Measurements from ENCODE around the gene ARRB1.

The ARRB1 gene

DNA sequence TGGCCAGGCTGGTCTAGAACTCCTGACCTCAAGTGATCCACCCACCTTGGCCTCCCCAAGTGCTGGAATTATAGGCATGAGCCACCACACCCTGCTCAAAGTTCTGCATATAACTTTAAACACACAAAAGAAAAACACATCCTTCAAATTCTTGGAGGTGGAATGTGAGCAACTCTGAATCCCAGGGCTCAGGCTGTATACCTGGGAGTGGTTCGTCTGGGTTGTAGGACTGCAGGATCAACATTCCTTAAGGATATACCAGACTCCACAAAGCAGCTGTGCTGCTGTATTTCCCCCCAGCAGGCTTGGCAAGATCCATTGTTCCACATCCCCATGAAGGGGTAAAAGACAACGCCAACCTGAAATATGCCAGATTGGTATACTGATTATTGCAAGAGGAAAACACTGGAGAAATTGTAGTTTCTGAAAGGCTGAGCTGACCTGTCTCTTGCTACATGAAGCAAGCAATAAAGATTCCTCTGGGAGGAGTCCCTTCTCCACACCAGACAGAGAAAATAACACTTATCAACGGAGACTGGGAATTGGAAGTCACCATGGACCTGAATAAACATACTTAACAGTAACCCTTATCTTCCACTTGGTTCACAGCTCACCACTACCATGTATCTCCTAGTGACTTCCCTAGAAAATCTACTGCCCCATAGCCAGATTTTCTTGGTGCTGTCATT is 35.6 kb upstream of the ARRB1 start:
- Histone ChIP-seq H3K27me3 (ENCODE audit: insufficient read depth, low read length) (no peaks in the 10 kb centered on the region), H3K4me1 (ENCODE audit: insufficient read depth, low read length, severe bottlenecking) (no peaks in the 10 kb centered on the region), H3K4me3 (ENCODE audit: low read depth, low read length, poor library complexity, severe bottlenecking) (no peak overlapping the region), H3K9ac (ENCODE audit: low read length) (no peak overlapping the region), H2AFZ (ENCODE audit: low read length) (no peak overlapping the region), H3K9me3 (ENCODE audit: low read length) (no peaks in the 10 kb centered on the region), H3K79me2 (ENCODE audit: insufficient read depth, low read length) (no peaks in the 10 kb centered on the region), H3K27ac (ENCODE audit: low read depth, low read length, poor library complexity, severe bottlenecking) (no peak overlapping the region), H3K4me2 (ENCODE audit: low read length) (no peak overlapping the region), H3F3A (ENCODE audit: insufficient read depth, low read length) (no peaks in the 10 kb centered on the region), H4K20me1 (ENCODE audit: insufficient read depth, low read length) (no peaks in the 10 kb centered on the region), H3K36me3 (ENCODE audit: insufficient read depth, low read length) (no peaks in the 10 kb centered on the region), H3K9me2 (ENCODE audit: low read depth, low read length) (no peaks in the 10 kb centered on the region)
- no peak for TF ChIP-seq EZH2 (IDR thresholded peaks at IDR 0.05; ENCODE audit: borderline replicate concordance, low read length)
- TF ChIP-seq CTCF (IDR thresholded peaks at IDR 0.05; ENCODE audit: low read length), result no peak

GRCh38 chr11:75384438-75385080 is 33.1 kb upstream of the ARRB1 start:
- H3K79me2 ChIP-seq (ENCODE audit: insufficient read depth, low read length), result no peaks in the 10 kb centered on the region
- H3K9me3 ChIP-seq (ENCODE audit: low read length), result no peaks in the 10 kb centered on the region
- H3K27ac ChIP-seq (ENCODE audit: low read depth, low read length, poor library complexity, severe bottlenecking), result no peak overlapping the region
- H3K4me2 ChIP-seq (ENCODE audit: low read length), result no peak overlapping the region
- no peaks in the 10 kb centered on the region for H3K36me3 ChIP-seq (ENCODE audit: insufficient read depth, low read length)
- TF ChIP-seq CTCF (IDR thresholded peaks at IDR 0.05; ENCODE audit: low read length) (peak; percentile 97), EZH2 (IDR thresholded peaks at IDR 0.05; ENCODE audit: borderline replicate concordance, low read length) (no peak)
- no peaks in the 10 kb centered on the region for H4K20me1 ChIP-seq (ENCODE audit: insufficient read depth, low read length)
- no peak overlapping the region for H3K9ac ChIP-seq (ENCODE audit: low read length)
- H3K4me3 ChIP-seq (ENCODE audit: low read depth, low read length, poor library complexity, severe bottlenecking), result no peak overlapping the region
- no peaks in the 10 kb centered on the region for H3K9me2 ChIP-seq (ENCODE audit: low read depth, low read length)
- no peaks in the 10 kb centered on the region for H3F3A ChIP-seq (ENCODE audit: insufficient read depth, low read length)
- no peak overlapping the region for H2AFZ ChIP-seq (ENCODE audit: low read length)
- H3K4me1 ChIP-seq (ENCODE audit: insufficient read depth, low read length, severe bottlenecking), result no peaks in the 10 kb centered on the region
- H3K27me3 ChIP-seq (ENCODE audit: insufficient read depth, low read length), result no peaks in the 10 kb centered on the region

DNA sequence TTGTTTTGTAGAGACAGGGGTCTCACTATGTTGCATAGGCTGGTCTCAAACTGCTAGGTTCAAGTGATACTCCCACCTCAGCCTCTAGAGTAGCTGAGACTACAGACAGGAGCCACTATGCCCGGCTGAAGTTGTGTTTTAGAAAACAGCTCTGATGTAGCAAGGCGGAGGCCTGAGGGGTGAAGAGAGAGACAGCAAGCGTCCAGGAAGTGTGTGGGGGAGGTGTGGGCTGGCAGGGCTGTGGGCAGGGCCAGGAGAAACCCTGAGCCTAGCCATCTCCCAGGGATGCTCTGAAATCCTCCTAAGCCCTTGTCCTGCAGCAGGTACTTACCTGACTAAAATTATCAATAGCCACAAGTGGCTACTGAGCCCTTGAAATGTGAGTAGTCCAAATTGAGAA is 31.8 kb upstream of the ARRB1 start:
- H3K4me3 ChIP-seq (ENCODE audit: low read depth, low read length, poor library complexity, severe bottlenecking), result no peak overlapping the region
- H4K20me1 ChIP-seq (ENCODE audit: insufficient read depth, low read length), result no peaks in the 10 kb centered on the region
- no peak for TF ChIP-seq EZH2 (IDR thresholded peaks at IDR 0.05; ENCODE audit: borderline replicate concordance, low read length)
- no peak for TF ChIP-seq CTCF (IDR thresholded peaks at IDR 0.05; ENCODE audit: low read length)
- H3K4me1 ChIP-seq (ENCODE audit: insufficient read depth, low read length, severe bottlenecking), result no peaks in the 10 kb centered on the region
- no peak overlapping the region for H3K9ac ChIP-seq (ENCODE audit: low read length)
- H3K4me2 ChIP-seq (ENCODE audit: low read length), result no peak overlapping the region
- no peak overlapping the region for H3K27ac ChIP-seq (ENCODE audit: low read depth, low read length, poor library complexity, severe bottlenecking)
- H3K9me2 ChIP-seq (ENCODE audit: low read depth, low read length), result no peaks in the 10 kb centered on the region
- no peaks in the 10 kb centered on the region for H3F3A ChIP-seq (ENCODE audit: insufficient read depth, low read length)
- H3K79me2 ChIP-seq (ENCODE audit: insufficient read depth, low read length), result no peaks in the 10 kb centered on the region
- no peak overlapping the region for H2AFZ ChIP-seq (ENCODE audit: low read length)
- H3K9me3 ChIP-seq (ENCODE audit: low read length), result no peaks in the 10 kb centered on the region
- no peaks in the 10 kb centered on the region for H3K36me3 ChIP-seq (ENCODE audit: insufficient read depth, low read length)
- no peaks in the 10 kb centered on the region for H3K27me3 ChIP-seq (ENCODE audit: insufficient read depth, low read length)

All from OCI-LY1 (cell line).